Skeletal muscle tissue (tissue), 4 donors: ENCODE results near the gene SCRG1. TPM values are rescaled to one million over a fixed set of nuclear protein-coding genes. Genes with fewer than 3 reads are reported as not detected.

Experiments
- H3K27ac ChIP-seq: one replicate; pipeline ENCODE4 v1.7.0; 2013; ENCODE audit warnings: mild to moderate bottlenecking, low read depth, low read length, inconsistent platforms
- H3K27me3 ChIP-seq, 3 donors: one replicate each; pipeline ENCODE4 v1.7.0; 2013; ENCODE audit warnings: low read length in 3 of 3; ENCODE audit not compliant: control insufficient read depth in 3 of 3, insufficient read depth in 3 of 3
- H3K36me3 ChIP-seq, 3 donors: one replicate each; pipeline ENCODE4 v1.7.0; 2013; ENCODE audit warnings: low read length in 3 of 3; ENCODE audit not compliant: control insufficient read depth in 3 of 3, insufficient read depth in 3 of 3
- H3K4me1 ChIP-seq, 3 donors: one replicate each; pipeline ENCODE4 v1.7.0; 2013; ENCODE audit warnings: low read length in 3 of 3, mild to moderate bottlenecking in 3 of 3; ENCODE audit not compliant: control insufficient read depth in 3 of 3, insufficient read depth in 3 of 3
- H3K4me3 ChIP-seq, 3 donors: one replicate each; pipeline ENCODE4 v1.7.0; 2013; ENCODE audit warnings: low read length in 3 of 3
- H3K9ac ChIP-seq, 3 donors: one replicate each; pipeline ENCODE4 v1.7.0; 2013; ENCODE audit warnings: low read length in 3 of 3, mild to moderate bottlenecking in 3 of 3, moderate library complexity in 2 of 3, low read depth in 1 of 3
- H3K9me3 ChIP-seq, 3 donors: one replicate each; pipeline ENCODE4 v1.7.0; 2013; ENCODE audit warnings: low read length in 3 of 3; ENCODE audit not compliant: control insufficient read depth in 3 of 3
- total RNA-seq: library from RNA; depleted of rRNA; stranded (reverse); fragments of >200 nt; gene quantifications from one replicate; pipeline ENCODE4 v1.2.3, GENCODE V29; 2014
- donor health status: Osteomylitis.

Gene SCRG1
- total RNA-seq = 1.0 TPM

DNA sequence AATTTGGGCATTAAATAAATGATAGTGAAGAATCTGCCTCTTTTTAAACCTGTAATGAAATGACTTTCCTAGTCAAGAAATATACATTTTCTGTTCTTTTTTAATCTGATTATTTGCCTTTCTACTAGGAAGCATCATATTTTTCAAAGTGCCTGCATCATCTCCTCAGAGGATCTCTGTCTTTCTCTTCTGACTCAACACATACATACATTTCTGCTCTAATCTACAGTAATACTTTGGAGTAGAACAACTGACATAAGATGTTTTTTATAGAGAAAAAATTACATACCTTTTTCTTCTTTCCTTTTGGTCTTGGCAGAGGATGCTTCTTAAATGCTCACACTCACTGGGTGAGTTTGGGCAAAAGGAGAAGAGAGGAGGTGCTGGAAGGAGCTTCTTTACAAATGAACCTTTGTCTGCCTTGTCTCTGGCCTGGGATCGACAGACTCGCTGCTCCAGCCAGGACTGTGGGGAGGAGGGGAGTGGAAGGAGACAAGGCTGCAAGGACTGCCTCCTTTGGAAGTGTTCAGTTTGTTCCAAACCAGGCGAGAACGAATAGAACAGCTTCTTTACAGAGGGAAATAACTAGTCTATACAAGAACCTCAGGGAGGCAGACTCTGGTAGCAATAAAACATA, at the start of gene SCRG1:
SCRG1 (minus strand) TSS at position 338 of the 637 bp plus-strand sequence. CDS start 7,702 bp downstream, outside the sequence.
- H3K27ac ChIP-seq = no peak within 1 kb of the TSS
- no peak within 1 kb of the TSS for H3K9ac ChIP-seq
- no peaks in the 10 kb centered on the region for H3K9me3 ChIP-seq

DNA sequence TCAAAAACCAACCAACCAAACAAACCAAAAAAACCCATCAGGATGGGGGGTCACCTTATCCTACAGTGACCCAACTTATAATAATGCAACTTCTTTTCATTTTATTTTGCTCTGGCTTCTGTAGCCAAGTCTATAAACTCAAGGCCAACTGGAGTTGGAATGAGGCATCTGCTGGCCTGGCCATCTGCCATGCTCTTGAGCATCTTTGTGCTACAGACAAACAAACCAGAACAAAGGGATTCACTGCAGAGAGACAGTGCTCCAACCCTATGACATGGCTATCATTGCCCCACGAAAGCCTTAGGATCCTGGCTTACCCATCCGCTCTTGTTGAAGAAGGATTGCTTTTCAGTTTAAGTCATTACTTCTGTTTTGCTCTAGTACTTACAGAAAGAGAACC, 49.2 kb upstream of the SCRG1 start:
- H3K27ac ChIP-seq = no peak overlapping the region
- no peaks in the 10 kb centered on the region for H3K27me3 ChIP-seq
- H3K9me3 ChIP-seq = no peaks in the 10 kb centered on the region
- no peak overlapping the region for H3K4me3 ChIP-seq
- H3K9ac ChIP-seq = no peak overlapping the region
- no peaks in the 10 kb centered on the region for H3K36me3 ChIP-seq
- H3K4me1 ChIP-seq = peaks cover 6 to 18% (median 12%) of the 10 kb centered on the region in 3 donors

More for the DNA sequence above, at the start of gene SCRG1:
- Histone ChIP-seq H3K4me3 (no peak within 1 kb of the TSS), H3K27me3 (no peaks in the 10 kb centered on the region), H3K36me3 (peaks cover 0 to 4% (median 0%) of the 10 kb centered on the region in 3 donors), H3K4me1 (no peaks in the 10 kb centered on the region)

DNA sequence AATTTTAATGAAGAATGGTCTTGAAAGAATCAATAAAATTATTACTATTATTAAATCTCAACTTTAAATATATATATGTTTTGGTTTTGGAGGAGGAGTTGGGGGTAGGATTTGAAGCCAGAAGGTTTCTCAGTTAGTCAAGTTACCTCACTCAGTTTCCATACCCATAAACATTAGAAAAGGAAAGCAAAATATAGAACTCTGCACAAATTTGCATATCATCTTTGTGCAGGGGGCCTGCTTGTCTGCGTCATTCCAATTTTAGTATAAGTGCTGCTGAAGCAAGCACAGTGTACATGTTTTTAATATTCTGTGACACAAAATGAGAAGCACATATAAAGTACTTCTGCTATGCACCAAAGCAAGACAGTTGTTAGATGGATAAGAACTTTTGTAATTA, 47.5 kb upstream of the SCRG1 start:
- H3K27me3 ChIP-seq = no peaks in the 10 kb centered on the region
- no peaks in the 10 kb centered on the region for H3K9me3 ChIP-seq
- H3K9ac ChIP-seq = no peak overlapping the region
- no peak overlapping the region for H3K4me3 ChIP-seq
- no peak overlapping the region for H3K27ac ChIP-seq
- peaks cover 6 to 18% (median 12%) of the 10 kb centered on the region in 3 donors for H3K4me1 ChIP-seq
- no peaks in the 10 kb centered on the region for H3K36me3 ChIP-seq

DNA sequence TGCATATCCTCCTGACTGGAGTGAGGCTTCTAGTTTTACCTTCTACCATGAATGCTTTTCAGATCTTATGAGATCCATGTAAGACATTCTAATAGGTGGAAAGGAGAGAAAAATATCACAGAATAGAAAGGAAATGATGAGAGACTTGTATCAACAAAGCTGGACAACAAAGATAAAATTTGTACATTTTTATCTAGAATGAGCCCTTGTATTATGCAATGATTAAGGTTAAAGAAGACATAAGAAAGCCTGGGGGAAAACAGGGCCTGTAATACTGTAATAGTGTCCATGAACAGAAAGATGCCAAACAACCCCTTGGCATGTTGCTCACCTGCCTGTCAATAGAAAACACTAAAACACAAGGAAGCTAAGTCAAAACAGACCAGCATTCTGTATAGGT, 44.2 kb upstream of the SCRG1 start:
- Histone ChIP-seq H3K4me1 (peaks cover 0 to 3% (median 0%) of the 10 kb centered on the region in 3 donors), H3K27me3 (no peaks in the 10 kb centered on the region), H3K9ac (no peak overlapping the region), H3K4me3 (no peak overlapping the region), H3K27ac (no peak overlapping the region), H3K9me3 (no peaks in the 10 kb centered on the region), H3K36me3 (peaks cover 0 to 2% (median 0%) of the 10 kb centered on the region in 3 donors)

DNA sequence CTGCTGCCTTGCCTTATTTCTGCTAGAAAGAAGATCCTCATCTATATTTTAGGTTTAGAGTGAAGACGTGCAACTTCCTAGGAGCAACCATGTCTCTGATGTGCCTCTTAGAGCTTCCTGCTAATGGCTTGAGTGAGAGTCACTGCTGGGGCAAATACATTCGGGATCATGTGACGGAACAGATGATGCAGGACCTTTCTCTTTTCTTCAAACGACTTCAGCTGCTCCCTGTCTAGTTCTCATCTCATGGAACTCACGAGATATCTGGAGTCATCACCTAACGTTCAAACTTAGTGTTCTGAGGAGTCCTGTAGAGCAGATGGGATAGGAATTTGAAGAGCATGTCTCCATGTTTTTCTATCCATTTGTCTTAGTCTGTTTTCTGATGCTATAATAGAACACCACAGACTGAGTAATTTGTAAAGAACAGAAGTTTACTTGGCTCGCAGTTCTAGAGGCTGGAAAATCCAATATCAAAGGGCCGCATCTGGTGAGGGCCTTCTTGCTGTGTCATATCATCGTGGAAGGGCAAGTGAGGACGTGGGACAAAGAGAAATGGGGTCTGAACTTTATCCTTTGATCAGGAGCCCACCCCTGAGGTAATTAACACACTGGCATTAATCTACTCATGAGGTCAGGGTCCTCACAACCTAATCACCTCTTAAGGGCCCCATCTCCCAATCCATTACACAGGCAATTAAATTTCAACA, 43.5 kb upstream of the SCRG1 start:
- Histone ChIP-seq H3K27me3 (no peaks in the 10 kb centered on the region), H3K27ac (no peak overlapping the region), H3K4me3 (no peak overlapping the region)

DNA sequence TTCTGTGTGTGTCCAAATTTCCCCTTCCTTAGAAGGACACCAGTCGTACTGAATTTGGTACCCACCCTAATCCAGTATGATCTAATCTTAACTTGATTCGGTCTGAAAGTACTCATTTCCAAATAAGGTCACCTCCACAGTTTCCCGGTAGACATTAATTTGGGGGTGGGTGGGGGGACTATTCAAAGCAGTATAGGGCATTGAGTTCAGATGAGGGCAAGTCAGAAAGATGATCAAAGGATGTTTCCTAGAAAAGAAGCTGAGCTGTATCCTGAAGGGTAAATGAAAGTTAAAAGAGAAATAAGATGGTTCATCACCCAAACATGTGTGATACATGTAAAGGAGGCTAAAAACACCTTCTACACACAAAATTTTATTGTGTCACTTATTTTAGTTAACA, 42.0 kb upstream of the SCRG1 start:
- no peak overlapping the region for H3K27ac ChIP-seq
- peaks cover 0 to 2% (median 0%) of the 10 kb centered on the region in 3 donors for H3K36me3 ChIP-seq
- H3K4me1 ChIP-seq = no peaks in the 10 kb centered on the region

More for the DNA sequence above, 43.5 kb upstream of the SCRG1 start:
- H3K9me3 ChIP-seq = no peaks in the 10 kb centered on the region
- H3K36me3 ChIP-seq = peaks cover 0 to 2% (median 0%) of the 10 kb centered on the region in 3 donors
- H3K9ac ChIP-seq = no peak overlapping the region
- H3K4me1 ChIP-seq = no peaks in the 10 kb centered on the region

DNA sequence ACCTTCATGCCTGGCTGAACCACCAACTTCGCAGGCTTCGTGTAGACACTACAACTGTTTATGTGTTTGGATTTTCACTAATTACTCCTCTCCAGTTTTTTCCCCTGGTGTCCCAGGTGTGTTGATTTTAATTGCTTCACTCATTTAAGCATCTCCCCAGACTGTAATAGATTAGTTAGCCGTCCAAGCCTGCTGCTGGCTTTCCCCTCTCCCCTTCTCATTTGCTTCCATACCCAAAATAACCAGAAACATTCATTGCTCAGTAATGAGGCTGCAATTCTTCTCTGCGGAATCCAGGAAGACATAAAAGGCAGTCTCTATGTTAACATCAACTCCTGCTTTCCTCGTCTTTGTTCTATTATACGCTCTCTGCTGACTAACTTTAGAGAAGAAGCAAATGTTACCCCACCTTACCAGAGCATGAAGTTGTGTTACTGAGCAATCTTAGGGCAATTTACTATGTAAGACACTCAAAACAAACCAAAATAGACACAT, 37.9 kb upstream of the SCRG1 start:
- H3K9ac ChIP-seq = no peak overlapping the region
- H3K27ac ChIP-seq = no peak overlapping the region
- no peak overlapping the region for H3K4me3 ChIP-seq
- H3K27me3 ChIP-seq = no peaks in the 10 kb centered on the region
- no peaks in the 10 kb centered on the region for H3K9me3 ChIP-seq
- no peaks in the 10 kb centered on the region for H3K4me1 ChIP-seq
- peaks cover 0 to 2% (median 0%) of the 10 kb centered on the region in 3 donors for H3K36me3 ChIP-seq

More for the DNA sequence above, 42.0 kb upstream of the SCRG1 start:
- Histone ChIP-seq H3K4me3 (no peak overlapping the region), H3K9ac (no peak overlapping the region), H3K9me3 (no peaks in the 10 kb centered on the region), H3K27me3 (no peaks in the 10 kb centered on the region)

DNA sequence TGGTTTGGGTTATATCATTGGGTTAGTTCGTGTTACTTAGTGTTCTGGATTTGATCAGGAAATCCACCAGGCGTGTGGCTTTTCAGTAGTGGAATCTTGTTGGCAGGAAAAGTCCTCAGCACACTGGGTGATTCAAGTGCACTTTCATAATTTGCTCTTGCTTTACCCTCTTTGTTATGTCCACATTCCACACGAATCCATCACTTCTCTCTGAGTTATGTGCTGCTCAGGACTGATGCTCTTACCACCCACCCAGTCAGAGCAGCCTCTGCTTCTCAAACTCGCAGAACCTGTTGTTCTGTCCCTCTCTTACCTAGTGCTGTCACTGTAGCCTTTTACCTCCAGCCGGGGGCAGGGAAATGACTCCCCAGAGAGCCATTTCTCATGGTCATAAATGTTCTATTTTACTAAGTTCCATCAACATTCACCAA, 37.2 kb upstream of the SCRG1 start:
- Histone ChIP-seq H3K27ac (no peak overlapping the region), H3K36me3 (peaks cover 0 to 2% (median 0%) of the 10 kb centered on the region in 3 donors), H3K9me3 (no peaks in the 10 kb centered on the region), H3K27me3 (no peaks in the 10 kb centered on the region), H3K4me3 (no peak overlapping the region), H3K4me1 (no peaks in the 10 kb centered on the region), H3K9ac (no peak overlapping the region)

DNA sequence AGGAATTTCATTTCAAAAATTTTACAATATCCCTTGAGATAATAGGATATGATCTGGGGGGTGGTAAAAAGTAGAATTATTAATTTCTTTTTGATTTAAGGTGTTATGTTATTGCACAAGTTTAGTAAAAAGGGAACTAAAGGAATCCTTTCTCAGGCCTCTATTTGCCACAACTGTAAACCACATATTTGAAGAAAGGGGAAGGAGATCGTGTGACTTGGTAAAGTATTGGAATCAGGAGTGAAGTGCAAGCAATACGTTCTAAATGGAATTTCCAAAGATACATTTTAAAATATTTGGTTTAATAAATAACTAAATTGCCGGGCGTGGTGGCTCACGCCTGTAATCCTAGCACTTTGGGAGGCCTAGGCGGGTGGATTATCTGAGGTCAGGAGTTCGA, 35.3 kb upstream of the SCRG1 start:
- no peaks in the 10 kb centered on the region for H3K4me1 ChIP-seq
- H3K9ac ChIP-seq = no peak overlapping the region
- H3K9me3 ChIP-seq = no peaks in the 10 kb centered on the region
- H3K27ac ChIP-seq = no peak overlapping the region
- no peaks in the 10 kb centered on the region for H3K27me3 ChIP-seq
- H3K36me3 ChIP-seq = peaks cover 0 to 2% (median 0%) of the 10 kb centered on the region in 3 donors
- no peak overlapping the region for H3K4me3 ChIP-seq

DNA sequence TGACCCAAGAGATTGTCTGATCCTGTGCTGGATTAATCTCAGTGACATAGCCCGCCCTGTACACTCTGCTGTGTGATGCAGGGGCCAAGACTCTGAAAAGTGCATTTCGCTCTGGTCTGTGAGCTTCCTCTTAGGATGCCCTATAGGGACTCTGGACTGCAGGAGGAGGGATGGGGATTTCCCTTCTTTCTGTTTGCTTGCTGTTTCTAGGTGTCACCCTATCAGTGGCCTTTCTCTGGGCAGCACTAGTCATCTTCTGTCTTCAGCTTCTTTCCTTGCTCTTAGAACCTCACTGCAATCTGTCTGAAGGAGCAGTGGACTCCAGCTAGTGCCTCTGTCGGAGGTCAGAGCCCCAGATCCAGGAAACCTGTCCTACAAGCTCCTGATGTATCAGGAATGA, 34.5 kb upstream of the SCRG1 start:
- H3K27me3 ChIP-seq = no peaks in the 10 kb centered on the region
- no peaks in the 10 kb centered on the region for H3K4me1 ChIP-seq
- no peak overlapping the region for H3K27ac ChIP-seq
- H3K9ac ChIP-seq = no peak overlapping the region
- no peak overlapping the region for H3K4me3 ChIP-seq
- no peaks in the 10 kb centered on the region for H3K36me3 ChIP-seq
- no peaks in the 10 kb centered on the region for H3K9me3 ChIP-seq
